GM19438 (cell line): ENCODE data around the gene ACTN1.

ENCODE experiments used
- ATAC-seq: cut with Tn5 transposase; IDR thresholded peaks from one replicate; pipeline ENCODE4 v1.9.1; 2021; ENCODE audit warnings: low read depth; ENCODE audit not compliant: unreplicated experiment

The ACTN1 gene

GRCh38 chr14:68841016-68841809, 137.9 kb downstream of the ACTN1 start:
- no peak for ATAC-seq

GRCh38 chr14:68840454-68840853, 138.6 kb downstream of the ACTN1 start:
- ATAC-seq, result no peak

- no peak for ATAC-seq
Observed at GRCh38 chr14:68836082-68836481, 143.0 kb downstream of the ACTN1 start.

DNA sequence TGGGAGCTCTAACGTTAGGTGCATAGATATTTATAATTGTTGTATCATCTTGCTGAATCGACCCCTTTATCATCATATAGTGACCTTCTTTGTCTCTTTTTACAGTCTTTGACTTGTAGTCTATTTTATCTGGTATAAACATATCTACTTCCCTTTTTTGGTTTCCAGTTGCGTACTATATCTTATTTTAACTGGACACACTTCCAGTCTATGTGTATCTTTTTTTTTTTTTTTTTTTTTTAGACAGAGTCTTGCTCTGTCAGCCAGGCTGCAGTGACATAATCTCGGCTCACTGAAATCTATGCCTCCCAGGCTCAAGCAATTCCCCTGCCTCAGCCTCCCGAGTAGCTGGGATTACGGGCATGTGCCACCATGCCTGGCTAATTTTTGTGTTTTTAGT, 144.3 kb downstream of the ACTN1 start:
- ATAC-seq, result no peak

GRCh38 chr14:68828698-68829097, 150.4 kb downstream of the ACTN1 start:
- no peak for ATAC-seq

DNA sequence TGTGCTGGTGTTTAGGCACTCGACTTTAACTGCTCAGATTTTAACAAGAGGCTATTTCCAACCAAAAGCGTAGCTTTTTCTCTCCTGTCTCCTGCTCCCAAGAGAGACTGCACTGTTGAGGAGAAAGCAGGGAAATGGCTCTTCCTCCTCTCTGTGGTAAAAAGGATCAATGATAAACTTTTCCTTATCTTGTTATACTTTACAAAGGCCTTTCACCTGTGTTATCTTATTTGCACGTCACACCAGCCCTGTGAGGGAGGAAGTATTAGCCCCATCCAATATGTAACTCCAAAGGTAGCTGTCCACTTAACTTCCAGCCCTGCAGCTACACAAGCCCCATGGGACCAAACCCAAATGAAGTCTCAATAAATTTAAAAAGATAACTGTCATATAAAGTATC, 153.4 kb downstream of the ACTN1 start:
- ATAC-seq, result no peak

DNA sequence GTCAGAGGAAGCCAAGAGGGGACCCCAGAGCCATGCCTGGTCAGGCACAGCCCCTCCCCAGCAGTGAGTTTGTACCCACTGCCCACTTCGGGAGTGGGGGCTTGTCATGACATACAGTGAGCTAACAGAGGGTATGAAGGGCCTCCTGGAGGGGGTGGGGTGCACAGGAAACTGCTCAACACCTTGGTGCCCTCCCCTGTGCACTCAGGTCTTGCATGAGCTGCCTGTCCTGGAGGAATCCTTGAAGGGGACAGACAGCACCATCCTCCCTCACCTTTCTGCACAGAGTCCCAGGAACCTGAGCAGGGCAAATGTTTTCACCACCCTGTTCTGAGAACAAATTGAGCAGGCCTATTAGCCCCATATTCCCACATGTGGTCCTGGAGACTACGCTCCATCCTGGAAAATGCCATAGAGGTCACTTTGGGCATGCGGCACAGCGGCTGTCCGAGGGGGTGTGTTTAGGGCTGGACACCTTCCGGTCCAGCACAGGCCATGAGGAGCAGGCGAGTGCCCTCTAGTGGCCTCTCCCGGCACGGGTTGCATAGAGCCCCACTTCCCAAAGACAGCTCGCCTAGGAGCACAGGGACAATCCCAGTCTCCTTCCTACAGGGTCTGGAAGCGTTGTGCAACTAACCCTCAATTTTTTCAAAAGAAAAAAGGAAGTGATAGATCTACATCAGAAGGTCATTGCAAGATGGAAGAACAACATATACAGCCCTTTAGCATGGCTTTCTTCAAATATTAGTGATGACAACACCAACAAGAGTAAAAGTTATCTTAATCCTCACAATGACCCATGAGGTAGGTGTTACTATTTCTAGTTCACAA, 154.4 kb downstream of the ACTN1 start:
- ATAC-seq, result no peak

DNA sequence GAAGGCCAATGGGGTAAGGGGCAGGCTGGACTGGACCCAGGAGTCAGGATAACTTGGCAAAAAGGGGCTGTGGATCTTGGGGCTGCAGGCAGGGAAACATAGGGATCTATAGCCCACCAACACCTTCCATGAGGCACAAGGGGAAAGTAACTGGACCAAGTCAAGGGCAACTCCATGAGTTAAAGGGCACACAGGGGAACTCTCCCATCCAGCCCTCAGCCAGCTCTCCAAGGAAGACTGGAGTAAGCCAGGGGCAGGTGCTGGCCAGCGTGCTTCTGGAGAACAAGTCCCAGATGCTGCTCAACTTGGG, 154.9 kb downstream of the ACTN1 start:
- ATAC-seq, result no peak
